HG02623 (cell line): ENCODE measurements around the gene TENM4.

Source experiments
- ATAC-seq: cut with Tn5 transposase; IDR thresholded peaks from one replicate; pipeline ENCODE4 v1.9.1; 2021; ENCODE audit warnings: moderate library complexity; ENCODE audit not compliant: unreplicated experiment

TENM4 gene

DNA sequence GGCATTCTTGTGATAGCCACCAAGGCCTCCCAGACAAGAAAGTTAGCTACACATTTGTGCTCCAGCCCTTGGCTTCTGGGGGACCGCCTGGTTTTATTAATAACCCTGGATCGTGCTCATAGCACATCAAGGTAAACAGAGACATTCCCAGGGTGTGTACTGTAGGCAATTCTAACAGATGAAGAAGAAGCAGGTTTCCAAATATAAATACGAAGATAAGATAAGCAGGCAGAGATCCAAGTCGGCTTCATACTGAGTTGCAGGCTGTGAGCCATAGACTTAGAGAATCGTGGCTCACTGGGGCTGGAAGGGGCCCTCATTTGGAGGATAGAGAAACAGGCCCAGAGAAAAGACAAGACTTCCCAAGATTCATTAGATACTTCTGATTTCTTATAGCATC is 131.4 kb downstream of the TENM4 start:
- ATAC-seq = no peak

DNA sequence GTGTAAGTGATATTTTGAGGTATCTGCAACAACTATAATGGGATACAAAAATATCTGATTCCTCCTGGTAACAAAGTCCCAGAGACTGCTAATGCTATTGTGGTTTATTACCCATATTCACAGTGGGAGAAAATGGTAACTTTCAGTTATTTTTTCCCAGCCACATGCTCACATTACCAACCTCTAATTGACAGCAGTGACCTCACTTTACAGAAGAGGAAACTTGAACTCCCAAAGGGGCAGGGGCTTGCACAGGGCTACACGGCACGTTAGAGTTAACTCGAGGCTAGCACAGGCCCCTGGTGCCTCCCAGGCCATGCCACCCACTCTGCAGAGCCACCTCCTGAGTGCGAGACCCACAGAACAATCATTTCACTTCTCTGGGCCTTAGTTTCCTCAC is 132.4 kb downstream of the TENM4 start:
- ATAC-seq = no peak

- no peak for ATAC-seq
Observed at GRCh38 chr11:79304599-79305212, 136.1 kb downstream of the TENM4 start.

- ATAC-seq = no peak
Observed at GRCh38 chr11:79296141-79296540, 144.7 kb downstream of the TENM4 start.

DNA sequence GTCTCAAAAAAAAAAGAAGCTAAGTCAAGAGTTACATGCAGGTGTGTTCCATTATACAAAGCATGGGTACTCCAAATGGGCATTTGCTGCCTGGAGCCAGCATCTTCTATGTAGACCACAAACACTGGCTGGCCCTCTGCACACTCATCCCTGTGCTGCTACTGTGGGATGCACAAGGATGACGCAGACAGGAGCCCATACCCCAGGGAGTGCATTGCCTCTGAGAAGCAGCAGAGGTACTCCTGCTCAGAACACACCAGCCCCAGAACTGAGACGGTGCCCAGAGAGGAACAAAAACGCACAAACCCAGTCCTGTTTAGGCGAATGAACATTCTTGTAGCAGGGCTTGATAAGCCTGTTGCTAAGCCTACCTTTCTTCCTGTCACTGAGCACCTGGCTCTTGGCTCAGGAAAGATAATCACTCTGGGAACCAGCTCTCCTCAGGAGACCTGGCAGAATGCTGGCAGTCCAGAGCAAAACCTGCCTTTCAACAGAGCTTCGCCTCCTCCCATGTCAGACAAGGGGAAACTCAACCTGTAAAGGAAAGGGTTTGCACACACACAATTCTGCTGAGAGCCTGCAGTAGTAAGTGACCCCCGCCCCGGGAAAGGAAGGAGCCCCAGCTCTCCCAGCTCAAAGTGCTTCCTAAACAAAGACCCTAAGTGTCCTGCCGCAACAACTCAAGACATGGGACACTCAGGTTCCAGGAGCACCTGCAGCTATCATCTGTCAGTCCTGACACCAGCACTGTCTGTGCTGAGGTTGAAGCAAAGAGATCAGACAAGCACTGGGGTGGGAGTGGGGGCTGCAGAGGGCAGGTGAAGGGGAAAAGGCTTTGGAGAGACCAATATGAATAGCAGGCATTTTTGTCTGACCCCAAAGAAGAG is 145.7 kb downstream of the TENM4 start:
- no peak for ATAC-seq

- ATAC-seq = no peak
Observed at GRCh38 chr11:79291948-79292347, 148.9 kb downstream of the TENM4 start.

- no peak for ATAC-seq
Observed at GRCh38 chr11:79290761-79291160, 150.1 kb downstream of the TENM4 start.

DNA sequence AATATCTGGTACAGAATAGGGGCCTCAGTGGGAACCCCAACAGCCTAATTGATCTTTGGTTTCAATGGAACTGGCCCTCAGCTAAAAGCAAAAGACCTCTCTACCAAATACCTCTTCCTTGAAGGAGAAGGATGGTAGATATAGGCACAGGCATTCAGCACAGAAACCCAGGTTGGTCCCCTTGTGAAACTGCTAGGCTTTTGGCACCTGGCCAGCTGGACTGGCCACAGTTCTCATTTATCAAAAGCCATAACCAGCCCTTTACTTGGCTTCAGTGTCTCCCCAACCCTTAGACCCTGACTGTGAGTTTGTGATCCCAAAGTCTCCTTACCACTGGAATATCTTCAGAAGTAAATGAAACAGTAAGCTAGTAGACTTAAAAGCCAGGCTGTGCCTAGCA is 152.9 kb downstream of the TENM4 start:
- ATAC-seq = no peak

DNA sequence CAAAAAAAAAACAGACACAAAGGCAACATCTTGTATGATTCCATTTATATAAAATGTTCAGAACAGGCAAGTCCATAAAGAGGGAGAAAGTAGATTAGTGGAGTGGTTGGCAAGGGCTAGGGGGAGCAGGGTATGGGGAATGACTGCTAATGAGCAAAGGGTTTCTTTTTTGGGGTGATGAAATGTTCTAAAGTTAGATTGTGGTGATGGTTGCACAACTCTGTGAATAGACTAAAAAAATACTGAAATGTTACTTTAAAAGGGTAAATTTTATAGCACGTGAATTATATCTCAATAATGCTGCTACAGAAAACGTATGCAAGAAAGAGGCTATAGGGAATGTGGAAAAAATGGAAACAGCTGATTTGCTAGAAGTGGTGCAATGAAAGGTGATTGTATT is 155.1 kb downstream of the TENM4 start:
- no peak for ATAC-seq

GRCh38 chr11:79276736-79277325 is 164.0 kb downstream of the TENM4 start:
- no peak for ATAC-seq

DNA sequence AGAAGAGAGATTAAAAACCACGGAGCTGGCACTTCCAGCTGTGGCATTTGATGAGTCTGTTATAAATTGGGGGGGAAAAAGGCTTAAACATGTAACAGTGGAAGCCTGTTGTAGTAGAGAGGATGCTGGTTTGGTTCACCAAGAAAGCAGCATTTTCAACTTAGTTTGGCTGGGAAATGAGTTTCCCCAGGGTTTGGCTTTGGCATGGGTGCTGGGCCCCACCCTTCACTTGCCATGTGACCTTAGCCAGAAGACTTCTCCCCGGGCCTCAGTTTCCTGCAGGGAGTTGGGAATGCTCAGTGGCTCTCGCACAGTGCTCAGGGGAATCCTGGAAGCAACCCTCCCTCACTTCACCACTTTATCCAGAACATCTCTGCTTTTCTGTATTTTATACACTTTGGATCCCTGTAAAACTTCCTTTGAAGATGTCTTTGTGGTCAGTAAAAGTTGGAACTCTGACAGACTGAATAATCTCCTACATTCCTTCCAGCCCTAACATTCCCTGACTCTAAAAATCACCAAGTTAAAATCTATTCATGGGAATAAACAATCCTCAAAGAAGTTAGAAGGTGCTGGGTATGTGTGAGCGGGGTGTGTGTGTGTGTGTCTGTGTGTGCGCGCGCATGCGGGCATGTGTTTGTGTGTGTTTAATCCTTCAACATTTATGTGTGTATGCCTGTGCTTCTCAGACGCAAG is 166.0 kb downstream of the TENM4 start:
- no peak for ATAC-seq

GRCh38 chr11:79273781-79274180 is 167.0 kb downstream of the TENM4 start:
- no peak for ATAC-seq

GRCh38 chr11:79269611-79270307 is 171.1 kb downstream of the TENM4 start:
- ATAC-seq = no peak

GRCh38 chr11:79266396-79266795 is 174.4 kb downstream of the TENM4 start:
- ATAC-seq = no peak

GRCh38 chr11:79265756-79266322 is 175.0 kb downstream of the TENM4 start:
- no peak for ATAC-seq

- no peak for ATAC-seq
Observed at GRCh38 chr11:79264284-79264683, 176.5 kb downstream of the TENM4 start.

DNA sequence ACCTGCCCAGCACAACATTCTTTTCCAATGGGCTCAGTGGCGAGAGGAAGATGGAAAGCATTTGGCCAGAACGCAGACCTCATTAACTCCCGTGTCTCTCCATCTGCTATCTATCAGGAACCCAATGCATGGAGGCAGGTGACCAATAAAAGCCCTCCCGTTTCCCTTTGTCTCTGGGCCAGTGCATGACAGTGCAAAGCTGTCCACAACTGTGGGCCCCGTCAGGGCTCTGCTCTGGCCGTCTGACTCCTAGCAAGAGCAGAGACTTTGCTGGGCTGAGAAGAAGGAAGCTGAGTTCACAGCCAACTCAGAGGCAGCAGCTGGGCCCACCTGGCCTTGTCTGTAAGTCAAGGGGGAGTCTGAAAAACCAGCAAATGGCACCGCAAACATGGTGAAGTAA is 177.8 kb downstream of the TENM4 start:
- no peak for ATAC-seq

GRCh38 chr11:79262221-79262620 is 178.6 kb downstream of the TENM4 start:
- no peak for ATAC-seq

- no peak for ATAC-seq
Observed at GRCh38 chr11:79261684-79262083, 179.1 kb downstream of the TENM4 start.

- ATAC-seq = no peak
Observed at GRCh38 chr11:79259800-79260199, 181.0 kb downstream of the TENM4 start.

DNA sequence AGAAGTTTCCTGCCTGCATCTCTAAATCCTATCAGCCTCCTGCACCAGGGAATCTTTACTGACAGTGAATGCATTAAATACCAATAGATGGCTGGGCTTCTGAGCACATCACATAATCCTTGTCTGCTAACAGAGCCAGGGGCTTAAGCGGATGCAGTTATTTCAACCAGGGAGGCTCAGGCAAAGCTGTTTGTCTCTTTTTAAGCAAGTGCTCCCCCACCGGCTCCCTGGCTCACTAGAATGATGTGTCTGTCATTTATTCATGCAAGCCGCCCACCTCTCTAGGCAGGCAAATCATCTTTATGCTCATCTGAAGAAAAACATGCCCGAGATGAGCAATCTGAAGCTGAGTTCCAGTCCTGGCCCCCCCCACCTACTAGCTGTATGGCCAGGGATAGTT is 182.3 kb downstream of the TENM4 start:
- ATAC-seq = no peak
